Fibroblast of mammary gland (primary cell): ENCODE data around the gene SCUBE1.

Source experiments
- DNase-seq: peaks from one replicate; pipeline ENCODE4 v3.0.0-alpha.2; 2010; ENCODE audit warnings: low read depth
- H3K4me3 ChIP-seq: 2 replicates; pipeline ENCODE4 v1.5.1; 2011; ENCODE audit warnings: low read depth, mild to moderate bottlenecking, low read length, moderate library complexity; ENCODE audit not compliant: control insufficient read depth
- CTCF ChIP-seq: conservative IDR thresholded peaks from 2 replicates; pipeline ENCODE4 v1.5.1; 2011; ENCODE audit warnings: low read depth, low read length, inconsistent platforms; ENCODE audit not compliant: control insufficient read depth, insufficient read depth

The SCUBE1 gene

DNA sequence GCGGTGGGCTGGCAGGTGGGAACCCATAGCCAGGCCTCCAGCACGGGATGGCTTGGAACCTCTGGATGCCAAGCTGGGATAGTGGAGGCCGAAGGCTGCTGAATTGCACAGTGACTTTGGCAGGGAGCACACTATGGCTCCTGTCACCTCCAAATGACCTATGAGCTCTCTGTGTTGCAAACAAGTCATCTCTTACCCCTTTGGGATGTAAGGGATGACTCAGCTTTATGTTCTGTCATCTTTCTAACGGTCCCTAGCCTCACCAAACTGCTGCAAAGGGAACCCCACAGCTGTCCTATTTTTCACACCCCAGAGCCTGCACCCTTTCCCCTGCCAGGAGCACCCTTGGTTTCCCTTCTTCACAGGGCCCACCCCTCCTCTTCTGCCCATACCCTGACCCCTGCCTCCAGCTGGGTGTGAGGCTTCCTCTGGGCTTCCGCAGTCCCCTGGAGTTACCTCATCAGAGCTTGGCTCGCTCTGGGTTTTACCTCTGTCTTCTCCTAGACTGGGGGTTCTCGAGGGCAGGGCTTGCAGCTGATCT is 2.7 kb upstream of the SCUBE1 start:
- TF ChIP-seq CTCF = no peak
- no peak for DNase-seq
- H3K4me3 ChIP-seq = no peak overlapping the region

- no peak overlapping the region for H3K4me3 ChIP-seq
- DNase-seq = no peak
- no peak for TF ChIP-seq CTCF
Observed at GRCh38 chr22:43345356-43345755, 2.2 kb upstream of the SCUBE1 start.

DNA sequence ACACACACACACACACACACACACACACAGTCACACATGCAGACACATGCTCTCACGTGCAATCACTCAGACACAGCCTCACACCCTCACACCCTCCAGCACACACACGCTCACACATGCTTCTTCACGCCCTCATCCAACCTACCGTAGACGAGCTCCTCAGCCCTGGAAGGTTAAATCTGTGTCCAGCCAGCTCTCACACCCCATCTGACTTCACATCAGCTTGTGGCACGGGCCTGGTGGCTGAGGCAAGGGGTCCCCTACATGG is 1.3 kb upstream of the SCUBE1 start:
- H3K4me3 ChIP-seq = no peak overlapping the region
- DNase-seq = no peak
- no peak for TF ChIP-seq CTCF

- no peak overlapping the region for H3K4me3 ChIP-seq
- no peak for DNase-seq
- no peak for TF ChIP-seq CTCF
Observed at GRCh38 chr22:43343670-43344519, 723 bp upstream of the SCUBE1 start.

GRCh38 chr22:43342347-43343261 is 568 bp downstream of the SCUBE1 start:
- TF ChIP-seq CTCF = no peak
- no peak for DNase-seq
- no peak overlapping the region for H3K4me3 ChIP-seq

GRCh38 chr22:43341565-43341964 is 1.6 kb downstream of the SCUBE1 start:
- no peak for TF ChIP-seq CTCF
- no peak for DNase-seq

More at GRCh38 chr22:43341565-43341964, 1.6 kb downstream of the SCUBE1 start:
- no peak overlapping the region for H3K4me3 ChIP-seq
